GM12892 (cell line): ENCODE results near the gene ZNF277.

Experiments used
- POLR2A ChIP-seq: IDR thresholded peaks from 2 replicates; pipeline ENCODE4 v1.6.1; 2011; ENCODE audit warnings: low read depth, low read length, control low read depth
- POLR2AphosphoS5 ChIP-seq: IDR thresholded peaks from 2 replicates; pipeline ENCODE4 v1.6.1; 2011; ENCODE audit warnings: low read depth, low read length, control low read depth
- TAF1 ChIP-seq: IDR thresholded peaks from 2 replicates; pipeline ENCODE4 v1.6.1; 2011; ENCODE audit warnings: low read depth, mild to moderate bottlenecking, control low read depth, low read length, borderline replicate concordance

GRCh38 chr7:112371701-112372100, 165.2 kb downstream of the ZNF277 start:
- TF ChIP-seq POLR2A, result no peak
- TF ChIP-seq POLR2AphosphoS5, result no peak
- TF ChIP-seq TAF1, result no peak
